Measurements from ENCODE around the gene HYAL1.

- TF ChIP-seq EP300 (IDR thresholded peaks at IDR 0.05; ENCODE audit: low read depth), result no peak
- TF ChIP-seq CTCF (IDR thresholded peaks at IDR 0.05), result no peak
- TF ChIP-seq POLR2AphosphoS5 (IDR thresholded peaks at IDR 0.05), result no peak
- TF ChIP-seq POLR2A (IDR thresholded peaks at IDR 0.05), result no peak
These were observed 26.6 kb downstream of the HYAL1 start for GRCh38 chr3:50276762-50277101.

Data from transverse colon (tissue), 4 donors.